Activated CD8-positive, alpha-beta memory T cell treated with anti-CD3 and anti-CD28 coated beads, Interleukin-2, amount 50 U/mL, for 1 hour (primary cell): ENCODE data around the gene RNF20.
"Not testable (repeated sequence)": the region's sequence is repeated elsewhere in the genome, so short reads cannot be mapped to it uniquely, and the experiment has no call there.

Experiments
- DNase-seq: peaks from one replicate; pipeline ENCODE4 v3.0.0-alpha.2; 2020; ENCODE audit errors: extremely low read depth

The RNF20 gene

DNA sequence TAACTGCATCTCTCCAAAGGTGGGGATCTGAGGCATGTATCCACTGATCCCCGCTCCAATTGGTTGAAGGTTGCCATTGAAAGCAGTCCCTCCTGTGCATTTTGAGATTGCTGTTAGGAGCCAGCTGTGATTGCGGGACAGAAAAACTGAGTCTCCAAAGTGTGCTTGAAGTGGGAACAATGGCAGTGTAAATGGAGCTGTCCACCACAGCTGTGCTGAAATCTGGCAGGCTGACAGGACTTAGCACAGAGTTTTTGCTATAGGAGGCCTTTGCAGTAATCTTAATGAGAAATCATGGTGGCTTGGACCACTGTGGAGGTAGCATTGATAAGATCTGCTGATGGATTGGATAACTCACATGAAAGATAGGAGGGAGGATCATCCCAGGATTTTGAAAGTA is 3.3 kb downstream of the RNF20 start:
- DNase-seq, result no peak

DNA sequence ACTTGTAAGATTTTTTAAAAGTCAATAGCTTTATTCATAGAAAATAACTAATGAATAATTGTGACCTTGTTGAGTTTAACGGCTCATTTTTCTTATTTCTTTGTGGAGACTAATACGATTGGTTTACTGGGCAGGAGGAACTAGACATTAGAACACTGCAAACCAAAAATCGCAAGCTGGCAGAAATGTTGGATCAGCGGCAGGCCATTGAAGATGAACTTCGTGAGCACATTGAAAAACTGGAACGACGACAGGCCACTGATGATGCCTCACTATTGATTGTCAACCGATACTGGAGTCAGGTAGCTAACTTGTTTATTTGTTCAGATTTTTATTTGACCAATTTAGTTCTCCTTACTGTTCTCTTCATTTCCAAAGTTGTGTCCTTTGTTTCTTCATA is 6.4 kb downstream of the RNF20 start:
- no peak for DNase-seq

DNA sequence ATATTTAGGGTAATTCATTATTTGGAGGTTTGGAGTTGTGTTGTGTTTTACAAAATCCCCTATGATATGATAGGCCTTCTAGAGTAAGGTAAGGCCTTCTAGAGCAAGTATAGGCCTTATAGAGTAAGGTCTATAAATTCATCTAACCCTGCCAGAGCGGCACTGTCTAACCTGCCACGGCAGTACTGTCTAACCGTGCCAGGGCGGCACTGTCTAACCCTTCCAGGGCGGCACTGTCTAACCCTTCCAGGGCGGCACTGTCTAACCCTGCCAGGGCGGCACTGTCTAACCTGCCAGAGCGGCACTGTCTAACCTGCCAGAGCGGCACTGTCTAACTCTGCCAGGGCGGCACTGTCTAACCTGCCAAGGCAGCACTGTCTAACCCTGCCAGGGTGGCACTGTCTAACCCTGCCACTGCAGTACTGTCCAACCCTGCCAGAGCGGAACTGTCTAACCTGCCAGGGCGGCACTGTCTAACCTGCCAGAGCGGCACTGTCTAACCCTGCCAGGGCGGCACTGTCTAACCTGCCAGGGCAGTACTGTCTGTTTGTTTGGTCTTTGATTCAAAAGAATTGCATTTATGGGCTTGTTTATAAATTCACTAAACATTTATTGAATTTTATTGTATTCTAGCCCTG is 9.6 kb downstream of the RNF20 start:
- no peak for DNase-seq

DNA sequence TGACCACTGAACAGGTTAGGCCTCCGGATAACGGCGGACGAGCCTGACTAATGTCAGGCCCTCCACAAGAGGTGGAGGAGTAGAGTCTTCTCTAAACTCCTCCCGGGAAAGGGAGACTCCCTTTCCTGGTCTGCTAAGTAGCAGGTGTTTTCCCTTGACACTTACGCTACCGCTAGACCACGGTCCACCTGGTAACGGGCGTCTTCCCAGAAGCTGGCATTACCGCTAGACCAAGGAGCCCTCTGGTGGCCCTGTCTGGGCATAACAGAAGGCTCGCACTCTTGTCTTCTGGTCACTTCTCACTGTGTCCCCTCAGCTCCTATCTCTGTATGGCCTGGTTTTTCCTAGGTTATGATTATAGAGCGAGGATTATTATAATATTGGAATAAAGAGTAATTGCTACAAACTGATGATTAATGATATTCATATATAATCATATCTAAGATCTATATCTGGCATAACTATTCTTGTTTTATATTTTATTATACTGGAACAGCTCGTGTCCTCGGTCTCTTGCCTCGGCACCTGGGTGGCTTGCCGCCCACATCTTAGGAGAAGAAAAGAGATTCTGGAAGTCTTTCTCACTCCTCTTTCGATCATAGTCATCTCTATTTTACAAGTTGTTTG is 15.9 kb downstream of the RNF20 start:
- not testable (repeated sequence) for DNase-seq

DNA sequence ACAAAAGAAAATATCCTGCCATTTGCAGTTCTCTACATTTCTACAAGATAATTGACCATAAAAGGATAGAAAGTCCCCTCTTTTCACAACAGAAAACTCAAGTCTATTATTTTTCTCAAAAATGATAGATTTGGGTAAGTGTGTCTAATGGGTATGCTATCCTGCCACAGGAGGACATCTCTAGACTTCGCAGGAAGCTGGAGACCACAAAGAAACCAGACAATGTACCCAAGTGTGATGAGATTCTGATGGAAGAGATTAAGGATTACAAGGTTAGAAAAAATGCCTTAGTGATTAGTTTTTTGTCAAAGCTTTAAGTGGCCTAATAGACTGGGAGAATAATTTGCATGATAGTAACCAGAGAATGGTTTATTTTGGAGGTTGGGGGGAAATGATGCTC is 28.1 kb downstream of the RNF20 start:
- no peak for DNase-seq

DNA sequence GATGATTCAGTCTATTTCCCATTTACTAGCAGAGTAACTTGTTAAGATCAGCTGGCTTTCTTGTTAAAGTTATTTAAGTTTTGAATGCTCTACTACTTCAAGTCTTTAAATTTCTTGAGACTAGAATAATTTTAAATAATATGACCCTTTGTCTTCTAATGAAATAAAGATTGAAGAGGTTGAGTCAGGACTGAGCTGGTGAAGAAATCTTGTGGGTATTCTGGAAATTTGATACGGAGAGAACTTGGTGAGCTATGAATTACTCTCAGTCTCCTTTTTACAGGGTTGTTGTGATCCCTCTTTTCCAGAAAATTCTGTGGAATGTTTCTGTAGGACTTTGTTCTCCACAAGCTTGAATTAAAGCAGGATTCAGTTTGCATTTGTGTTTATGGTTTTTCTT is 29.3 kb downstream of the RNF20 start:
- DNase-seq, result no peak

DNA sequence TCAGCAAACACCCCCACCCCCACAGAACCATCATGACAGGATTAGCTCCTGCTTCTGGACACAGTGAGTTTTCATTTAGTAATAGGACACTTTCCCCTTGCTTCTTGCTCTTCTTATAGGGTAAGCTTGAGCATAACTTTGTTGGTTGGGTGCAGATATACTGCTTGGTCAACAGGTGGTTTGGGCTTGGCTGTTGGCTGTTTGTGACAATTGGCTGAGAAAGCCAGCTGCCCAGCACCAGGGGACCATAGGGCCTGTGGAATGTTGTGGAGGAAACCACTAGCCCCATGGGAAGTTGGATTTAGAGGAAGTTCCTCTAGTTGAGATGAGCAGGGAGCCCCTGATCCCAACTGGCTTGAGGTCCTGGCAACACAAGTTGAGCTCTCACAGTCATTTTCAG is 30.6 kb downstream of the RNF20 start:
- no peak for DNase-seq

DNA sequence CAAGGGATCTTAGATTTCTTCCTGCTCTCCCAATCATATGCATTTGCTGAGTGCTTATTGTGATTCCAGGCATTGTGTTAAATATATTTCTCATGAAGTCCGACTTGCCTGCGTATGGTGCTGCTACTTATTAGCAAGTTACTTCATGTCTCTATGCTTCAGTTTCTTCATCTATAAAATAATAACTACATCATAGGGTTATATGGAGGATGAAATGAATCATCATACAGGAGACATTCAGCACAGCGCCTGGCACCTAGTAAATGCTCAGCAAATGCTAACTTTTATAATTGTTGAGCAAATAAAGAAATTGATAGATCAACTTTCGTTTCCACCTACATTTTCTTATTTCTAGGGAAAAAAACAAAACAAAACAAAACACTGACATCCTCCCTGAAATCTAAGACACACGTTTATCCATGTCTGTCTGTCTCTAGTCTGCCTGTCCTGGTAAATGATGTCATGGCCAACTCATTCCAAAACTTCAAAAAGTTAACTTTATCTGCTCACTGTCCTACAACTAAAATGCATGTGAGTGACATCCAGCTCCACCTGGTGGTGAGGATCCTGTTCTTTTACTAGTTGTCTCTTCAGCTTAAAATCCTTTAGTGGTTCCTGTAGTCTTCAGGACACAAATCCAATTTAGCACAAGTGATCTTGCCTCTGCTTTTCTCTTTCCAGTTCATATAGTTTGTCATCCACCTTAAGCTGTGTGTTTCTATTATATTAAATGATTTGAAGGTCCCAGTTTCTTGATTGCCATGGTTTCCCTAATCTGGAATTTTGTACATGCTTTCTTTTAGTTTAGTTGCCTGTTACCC is 33.5 kb downstream of the RNF20 start:
- no peak for DNase-seq

DNA sequence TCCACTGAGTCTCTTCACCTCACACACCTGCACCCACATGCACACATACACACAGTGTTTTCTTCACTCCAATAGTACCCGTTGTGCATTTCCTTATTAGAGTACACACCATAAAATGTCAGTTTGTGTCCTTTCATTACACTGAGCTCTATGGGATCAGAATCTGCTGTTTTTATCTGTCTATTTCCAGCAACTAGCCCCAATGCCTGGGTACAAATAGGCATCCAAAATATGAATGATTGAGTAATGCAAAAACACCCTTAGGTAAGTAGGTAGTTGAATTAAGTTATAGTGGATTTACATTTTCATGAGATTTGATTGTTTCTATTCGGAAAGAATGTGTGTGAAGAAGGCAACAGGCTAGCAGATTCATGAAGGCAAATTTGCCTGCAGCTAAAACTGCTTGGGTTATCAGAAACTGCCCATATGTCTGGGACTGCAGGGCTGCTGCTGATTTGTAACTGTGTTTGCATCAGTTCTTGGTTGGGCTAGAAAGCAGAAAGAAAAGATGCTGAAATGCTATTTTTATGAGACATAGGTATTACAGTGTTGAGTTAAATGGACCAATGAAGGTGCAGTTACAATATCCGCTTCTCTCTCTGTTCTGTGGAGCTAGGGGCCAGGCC is 34.2 kb downstream of the RNF20 start:
- no peak for DNase-seq

DNA sequence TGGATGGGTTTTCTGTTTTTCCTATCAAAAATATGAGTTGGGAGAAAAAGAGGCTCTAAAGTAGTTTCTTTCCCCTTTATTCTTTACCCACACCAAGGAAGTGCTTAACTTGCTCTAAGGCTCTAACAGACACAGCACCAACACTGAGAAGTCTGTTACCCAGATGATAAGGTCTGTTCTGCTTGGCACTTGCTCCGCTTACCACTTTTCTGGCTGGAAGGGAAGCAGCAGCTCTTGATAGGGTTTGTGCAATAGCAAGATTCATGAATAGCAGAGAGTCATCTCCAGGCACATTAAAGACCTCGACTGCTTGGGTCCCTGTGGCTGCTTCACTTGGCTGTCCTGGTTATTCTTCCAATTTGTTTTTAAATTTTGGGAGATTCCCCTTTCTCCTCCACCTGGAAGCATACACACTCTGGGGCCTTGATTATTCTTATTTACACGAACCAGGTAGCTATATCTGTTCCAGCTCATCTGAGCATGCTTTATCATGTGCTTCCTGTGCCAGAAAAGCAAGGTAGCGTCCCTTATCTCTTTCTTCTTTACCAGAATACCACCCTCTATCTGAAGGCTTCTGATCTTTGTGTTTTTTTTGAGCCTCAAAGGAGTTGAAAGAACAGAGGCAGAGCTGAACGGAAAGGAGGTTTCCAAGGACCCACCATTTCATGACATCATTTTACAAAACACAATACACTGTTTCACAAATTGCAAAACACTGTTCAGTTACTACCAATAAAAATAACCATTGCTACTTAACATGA is 36.3 kb downstream of the RNF20 start:
- no peak for DNase-seq

DNA sequence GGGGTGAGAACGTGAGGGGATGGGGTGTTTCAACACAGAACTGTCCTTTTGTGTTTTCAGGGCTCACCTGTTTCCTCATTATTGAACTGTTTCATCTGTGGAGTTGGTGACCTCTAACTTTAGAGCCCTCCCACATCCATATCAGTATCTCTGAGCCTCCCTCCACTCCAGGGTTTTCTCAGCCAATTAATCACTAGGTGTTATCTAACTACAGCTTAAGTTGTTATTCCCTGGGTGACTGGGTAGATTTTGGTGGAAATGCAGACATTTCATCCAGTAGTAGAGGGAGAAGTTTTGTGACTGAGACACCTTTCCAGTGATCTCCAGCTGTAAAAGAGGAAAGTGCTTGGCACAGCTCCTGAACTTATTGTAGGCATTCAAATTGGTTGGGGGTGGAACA is 37.5 kb downstream of the RNF20 start:
- DNase-seq, result no peak

DNA sequence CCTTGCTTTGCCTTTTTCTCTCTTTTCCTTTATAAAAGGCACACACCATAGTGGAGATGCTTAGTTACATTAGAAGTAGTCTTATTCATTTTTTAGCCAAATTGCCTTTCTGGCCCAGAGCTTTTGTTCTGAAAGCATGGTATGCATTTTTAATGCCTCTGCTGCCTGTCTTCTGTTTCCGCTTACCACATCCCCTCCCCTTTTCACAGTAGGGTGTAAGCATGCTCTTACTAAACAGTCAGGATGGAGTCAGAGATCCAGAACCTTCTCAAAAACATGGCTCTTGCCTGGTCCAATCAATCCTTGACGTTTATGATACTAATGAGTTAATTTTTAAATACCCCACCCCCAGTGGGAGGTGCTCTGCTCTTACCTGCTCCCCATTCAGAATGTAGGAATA is 38.7 kb downstream of the RNF20 start:
- no peak for DNase-seq

DNA sequence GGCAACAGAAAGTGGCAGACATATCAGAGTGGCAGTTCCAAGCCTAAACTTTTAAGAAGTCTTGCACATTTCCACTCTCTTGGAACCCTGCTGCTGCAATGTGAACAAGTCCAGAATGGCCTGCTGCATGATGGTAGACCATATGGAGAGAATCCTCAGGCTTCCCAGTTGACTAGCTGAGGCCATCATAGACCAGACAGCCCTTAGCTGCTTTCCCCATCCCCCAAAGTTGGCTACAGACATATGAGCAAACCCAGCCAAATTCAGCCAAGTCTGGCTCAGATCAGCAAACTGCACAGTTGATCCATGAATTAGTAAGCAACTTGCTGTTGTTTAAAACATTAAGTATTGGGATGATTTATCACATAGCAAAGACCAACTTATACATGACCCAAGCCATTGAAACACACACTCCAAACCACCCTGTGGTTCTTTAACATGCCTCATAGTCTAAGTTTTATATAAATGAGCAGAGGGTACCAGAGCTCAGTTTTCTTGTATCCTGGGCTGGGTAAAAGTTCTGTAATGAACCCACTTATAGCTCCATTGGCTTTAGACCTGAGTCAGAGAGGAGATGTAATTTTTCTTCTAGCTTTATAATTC is 41.2 kb downstream of the RNF20 start:
- no peak for DNase-seq

DNA sequence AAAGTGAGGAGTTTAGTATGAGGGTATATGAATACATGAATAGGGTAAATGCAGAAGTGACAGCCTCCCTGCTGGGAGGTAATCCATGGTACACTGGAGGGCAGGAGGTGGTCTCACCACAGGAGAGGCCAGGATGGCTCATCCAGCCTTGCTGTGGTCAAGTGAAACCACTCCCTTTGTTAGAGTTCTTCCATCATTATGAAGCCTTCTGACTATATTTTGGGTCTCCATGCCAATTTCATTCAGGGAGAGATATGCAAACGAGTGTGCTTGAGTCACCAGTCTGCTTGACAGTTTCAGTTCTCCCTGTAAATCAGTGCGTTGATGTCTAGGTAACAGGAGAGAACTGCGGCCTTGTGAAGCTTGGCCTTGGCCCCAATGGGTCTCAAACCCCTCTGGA is 44.7 kb downstream of the RNF20 start:
- no peak for DNase-seq

DNA sequence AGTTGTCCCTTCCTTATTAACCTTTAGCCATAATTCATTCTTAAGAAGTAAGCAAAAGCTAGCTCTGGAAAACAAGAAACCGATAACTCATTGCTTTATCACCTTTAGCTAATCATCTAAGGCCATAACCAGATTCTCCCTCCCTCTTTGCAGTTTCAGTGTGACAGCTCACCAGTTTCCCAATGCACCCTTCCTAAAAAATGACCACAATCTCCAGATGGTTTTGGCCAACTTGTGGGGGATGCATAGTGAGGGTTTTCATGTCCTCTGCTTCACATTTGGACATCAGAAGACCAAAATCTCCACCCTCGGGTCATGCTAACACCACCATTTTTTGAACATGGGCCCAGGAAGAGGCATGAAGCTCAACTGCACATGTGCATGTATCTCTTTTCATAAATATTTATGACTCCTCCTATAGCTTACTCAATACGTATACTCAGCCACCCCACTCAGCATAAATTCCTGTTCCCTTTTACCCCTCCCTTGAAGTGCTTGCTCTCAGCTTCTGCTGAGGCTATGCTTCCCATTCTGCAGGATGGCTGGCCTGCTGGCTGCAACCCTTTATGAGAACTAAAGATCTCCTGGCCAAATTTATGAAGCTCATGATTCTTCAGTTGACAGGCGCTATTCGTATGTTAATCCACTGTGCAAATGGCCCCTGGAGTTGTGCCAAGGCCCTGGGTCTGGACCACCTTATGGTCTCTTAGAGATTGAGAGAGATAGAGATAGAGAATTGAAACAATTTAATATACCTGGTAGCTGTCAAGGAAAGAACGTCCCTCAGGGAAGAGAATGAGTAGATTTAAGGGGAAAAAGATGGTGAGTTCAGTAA is 46.3 kb downstream of the RNF20 start:
- DNase-seq, result no peak

DNA sequence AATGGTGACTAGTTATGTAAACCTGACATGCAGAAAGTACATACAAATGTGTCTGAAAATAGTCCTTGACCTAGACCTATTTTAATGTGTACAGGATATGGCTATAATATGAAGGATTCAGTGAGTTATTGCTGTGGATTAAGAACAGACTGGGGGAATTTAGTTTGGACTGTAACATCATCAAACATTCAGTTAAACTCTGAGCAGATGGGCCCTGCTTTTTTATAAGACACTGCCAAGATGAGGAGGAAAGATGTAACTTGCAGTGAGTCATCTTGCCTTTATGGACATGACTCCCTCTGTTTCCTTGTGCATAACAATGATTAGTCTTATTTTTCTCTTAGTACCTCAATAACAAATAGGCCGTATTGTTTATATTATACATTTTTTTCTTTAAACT is 48.9 kb downstream of the RNF20 start:
- DNase-seq, result no peak

DNA sequence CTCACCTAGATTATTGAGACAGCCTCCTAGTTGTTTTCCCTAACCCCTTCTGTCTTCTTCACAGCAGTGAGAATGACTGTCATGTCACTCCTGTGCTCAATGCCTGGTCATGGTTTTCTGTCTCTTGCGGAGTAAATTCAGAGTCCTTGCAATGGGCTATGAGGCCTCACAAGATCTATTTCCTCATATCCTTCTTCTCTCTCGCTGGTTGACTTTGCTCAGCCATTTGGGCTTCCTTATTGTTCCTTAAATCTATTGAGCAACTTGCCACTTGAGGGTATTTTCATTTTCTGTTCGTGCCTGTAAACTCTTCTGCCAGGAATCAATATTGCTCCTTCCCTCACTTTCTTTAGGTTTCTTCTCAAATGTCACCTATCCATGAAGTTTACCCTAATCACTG is 52.1 kb downstream of the RNF20 start:
- no peak for DNase-seq

DNA sequence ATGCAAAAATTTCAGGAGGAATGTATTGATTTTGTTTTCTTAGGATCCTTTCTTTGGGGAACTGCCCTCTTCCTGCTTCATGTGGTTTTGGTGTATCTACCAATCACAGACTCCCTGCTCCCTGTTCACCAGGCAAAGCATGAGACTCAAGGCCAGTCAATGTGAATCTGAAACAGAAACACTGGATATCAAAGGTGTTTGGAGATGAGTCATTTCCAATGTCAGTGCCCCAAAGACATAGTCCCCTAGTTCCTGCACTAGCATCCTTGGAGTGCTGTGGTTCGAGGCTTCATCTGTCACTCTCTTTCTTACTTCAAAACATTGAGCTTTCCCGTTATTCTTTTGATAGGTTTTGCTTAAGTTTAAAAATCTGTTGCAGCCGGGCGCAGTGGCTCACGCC is 53.0 kb downstream of the RNF20 start:
- DNase-seq, result no peak

DNA sequence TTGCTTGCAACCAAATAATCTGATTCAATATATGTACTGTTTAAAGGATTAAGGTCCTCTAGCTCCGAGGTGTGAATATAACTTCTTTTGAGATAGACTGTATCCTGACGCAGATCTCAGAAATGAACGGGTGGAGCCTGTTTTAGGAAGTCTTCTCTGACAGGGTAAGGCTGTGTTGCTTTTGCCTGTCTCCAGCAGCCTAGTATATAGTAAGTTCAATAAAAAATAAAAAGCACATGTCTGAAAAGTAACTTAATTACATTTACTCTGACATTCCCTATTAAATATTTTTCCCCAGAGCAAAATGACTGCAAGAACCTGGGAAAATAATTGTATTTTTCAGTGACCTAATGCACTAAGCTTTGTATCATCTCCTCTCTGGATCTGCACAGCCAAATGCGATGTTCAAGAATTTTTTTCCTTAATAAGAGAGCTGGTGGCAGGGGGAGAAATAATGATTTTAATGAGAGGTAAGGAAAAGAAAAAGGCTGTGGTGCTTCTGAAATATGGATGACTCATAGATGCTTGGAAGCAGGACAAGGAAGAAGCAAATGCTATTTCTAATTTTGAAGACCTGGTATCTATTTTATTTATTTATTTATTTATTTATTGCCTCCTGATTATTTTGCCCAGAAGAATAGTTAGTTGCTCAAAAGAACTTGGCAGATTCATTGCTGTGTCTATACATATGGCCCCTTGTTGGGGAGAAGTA is 53.8 kb downstream of the RNF20 start:
- DNase-seq, result no peak

DNA sequence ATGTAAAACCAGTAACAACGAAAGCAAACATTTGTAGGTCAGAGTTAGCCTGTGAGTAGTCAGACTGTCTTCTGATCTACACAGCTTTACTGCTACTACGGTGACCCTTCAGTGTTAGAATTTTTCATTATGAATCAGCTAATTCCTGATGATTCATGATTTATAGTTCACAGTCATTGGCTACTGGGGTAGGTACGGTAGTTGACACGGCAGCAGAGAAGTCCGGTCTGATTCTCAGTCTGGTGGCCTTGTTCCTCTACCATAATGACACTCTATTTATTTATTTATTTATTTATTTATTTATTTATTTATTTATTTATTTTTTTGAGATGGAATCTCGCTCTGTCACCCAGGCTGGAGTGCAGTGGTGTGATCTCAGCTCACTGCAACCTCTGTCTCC is 56.4 kb downstream of the RNF20 start:
- not testable (repeated sequence) for DNase-seq
